Mammary epithelial cell (primary cell): ENCODE measurements around the gene PPP2R5D.

Experiments
- CTCF ChIP-seq, 2 donors: IDR thresholded peaks in 1 of 2; conservative IDR thresholded peaks in 1 of 2; 2 replicates each; pipeline ENCODE4 v1.5.1; 2011 to 2012; ENCODE audit warnings: inconsistent platforms in 2 of 2, low read length in 2 of 2, mild to moderate bottlenecking in 2 of 2, control low read depth in 1 of 2, low read depth in 1 of 2; ENCODE audit not compliant: insufficient read depth in 1 of 2; ENCODE audit errors: extremely low read depth in 1 of 2
- EZH2 ChIP-seq: IDR thresholded peaks from 2 replicates; pipeline ENCODE4 v1.6.1; 2012; ENCODE audit warnings: low read length, inconsistent platforms, borderline replicate concordance

- no peak for TF ChIP-seq CTCF (conservative IDR thresholded peaks at IDR 0.05 in 1 of 2, IDR thresholded peaks at IDR 0.05 in 1 of 2; ENCODE audit: extremely low read depth in 1 of 2, insufficient read depth in 1 of 2, low read depth in 1 of 2, low read length in 2 of 2)
- no peak for TF ChIP-seq EZH2
These were observed 34.8 kb downstream of the PPP2R5D start for GRCh38 chr6:43019152-43019551.
